ENCODE data around the gene SPNS2.

The SPNS2 gene

GRCh38 chr17:4554441-4554996 lies 55.8 kb downstream of the SPNS2 start:
- DNase-seq = no peak

DNA sequence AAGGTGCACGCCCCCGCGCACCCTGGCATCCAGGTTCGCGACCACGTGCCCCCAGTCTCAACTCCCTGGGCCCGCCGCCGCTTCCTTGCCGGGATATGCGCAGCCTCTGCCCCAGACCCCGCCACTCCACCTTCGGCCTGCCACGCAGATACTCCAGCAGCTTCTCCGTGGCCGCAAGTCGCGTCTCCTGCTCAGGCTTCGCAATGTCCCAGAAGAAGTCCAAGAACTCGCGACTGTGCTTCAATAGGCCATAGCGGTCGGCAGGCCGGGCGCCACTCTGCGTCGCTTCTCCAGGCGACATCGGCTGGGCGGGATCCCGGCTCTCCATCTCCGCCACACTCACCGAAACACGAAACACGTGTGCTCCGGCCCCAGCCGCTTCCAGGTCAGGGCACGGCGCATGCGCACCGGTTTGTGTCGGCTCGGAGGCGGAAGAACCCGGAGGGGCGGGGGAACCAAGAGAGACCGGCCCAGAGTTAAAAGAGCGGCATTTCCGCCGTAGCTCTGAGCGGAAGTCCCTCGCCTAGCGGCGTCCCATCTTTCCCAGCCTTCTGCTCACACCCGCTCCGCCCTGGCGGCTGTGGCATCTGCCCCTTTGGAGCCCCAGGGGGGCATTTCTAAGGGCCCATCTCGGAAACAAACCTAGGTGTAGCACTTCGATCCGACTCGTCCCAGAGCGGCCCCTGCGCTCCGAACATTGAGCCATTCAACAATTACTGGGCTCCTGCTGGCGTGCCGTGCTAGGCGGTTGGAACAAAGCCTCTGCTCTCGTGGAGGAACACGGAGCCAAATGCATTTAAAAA lies 56.5 kb downstream of the SPNS2 start, which contains the start of gene MYBBP1A:
Gene MYBBP1A (minus strand): TSS at position 388 of the 803 bp plus-strand sequence. CDS start 60 bp downstream, at position 328.
- DNase-seq = peak; percentile 98

- DNase-seq = no peak
Observed at GRCh38 chr17:4555873-4556759, 57.4 kb downstream of the SPNS2 start.

GRCh38 chr17:4556996-4557395 lies 58.3 kb downstream of the SPNS2 start:
- no peak for DNase-seq

DNA sequence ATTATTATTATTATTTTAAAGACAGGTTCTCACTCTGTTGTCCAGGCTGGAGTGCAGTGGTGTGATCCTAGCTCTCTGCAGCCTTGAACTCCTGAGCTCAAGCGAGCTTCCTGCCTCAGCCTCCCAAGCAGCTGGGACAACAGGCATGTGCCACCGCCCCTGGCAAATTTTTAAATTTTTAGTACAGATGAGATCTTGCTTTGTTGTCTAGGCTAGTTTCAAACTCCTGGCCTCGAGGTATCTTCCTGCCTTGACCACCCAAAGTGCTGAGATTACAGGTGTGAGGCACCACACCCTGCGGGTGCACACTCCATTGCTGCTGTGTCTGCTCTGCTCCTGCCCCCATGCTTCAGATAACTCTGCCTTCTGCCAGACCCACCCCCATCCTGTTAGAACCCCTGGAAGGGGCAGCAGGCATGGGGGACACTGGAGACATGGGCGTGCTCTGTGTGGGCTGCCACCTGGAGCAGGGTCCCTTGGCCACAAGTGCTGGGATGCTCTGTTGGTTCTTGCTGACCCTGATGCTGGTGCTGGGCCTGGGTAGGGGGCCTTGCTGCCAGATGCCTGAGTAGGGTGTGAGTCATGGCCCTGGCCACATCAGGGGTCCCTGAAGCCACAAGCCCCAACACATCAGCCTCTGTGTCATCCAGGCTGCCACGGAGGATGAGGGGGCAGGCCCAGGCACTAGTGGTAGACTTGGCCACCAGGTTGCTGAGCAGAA lies 59.1 kb downstream of the SPNS2 start:
- DNase-seq = no peak

GRCh38 chr17:4558347-4558971 lies 59.8 kb downstream of the SPNS2 start:
- no peak for DNase-seq

DNA sequence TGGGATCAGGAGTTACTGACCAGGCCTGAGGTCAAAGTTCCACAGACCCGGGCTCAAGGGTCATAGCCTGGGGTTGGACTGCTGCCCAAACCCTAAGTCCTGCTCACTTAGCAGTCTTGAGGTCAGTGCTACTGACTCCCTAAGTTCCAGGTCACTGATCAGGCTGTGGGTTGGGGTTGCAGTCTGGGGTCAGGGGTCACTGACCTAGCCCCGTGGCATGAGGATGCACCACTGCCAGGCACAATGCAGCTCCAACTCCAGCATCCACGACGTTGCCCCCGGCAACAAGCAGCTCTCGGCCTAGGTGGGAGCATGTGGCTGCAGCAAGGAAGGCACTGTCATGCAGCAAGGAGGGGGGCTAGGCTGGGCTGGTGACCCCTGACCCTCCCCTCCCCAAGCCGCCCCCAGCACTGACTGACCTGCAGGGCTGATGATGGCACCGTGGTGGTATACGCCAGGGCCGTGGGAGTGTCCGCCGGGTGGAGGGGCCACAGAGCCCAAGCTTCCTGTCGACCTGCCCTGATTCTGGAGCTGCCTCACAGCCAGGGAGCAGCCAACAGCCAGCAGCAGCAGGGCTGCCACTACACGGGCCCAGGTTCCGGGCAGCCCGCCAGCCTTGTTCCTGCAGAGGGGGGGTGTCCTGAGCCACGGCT lies 60.6 kb downstream of the SPNS2 start:
- no peak for DNase-seq

DNA sequence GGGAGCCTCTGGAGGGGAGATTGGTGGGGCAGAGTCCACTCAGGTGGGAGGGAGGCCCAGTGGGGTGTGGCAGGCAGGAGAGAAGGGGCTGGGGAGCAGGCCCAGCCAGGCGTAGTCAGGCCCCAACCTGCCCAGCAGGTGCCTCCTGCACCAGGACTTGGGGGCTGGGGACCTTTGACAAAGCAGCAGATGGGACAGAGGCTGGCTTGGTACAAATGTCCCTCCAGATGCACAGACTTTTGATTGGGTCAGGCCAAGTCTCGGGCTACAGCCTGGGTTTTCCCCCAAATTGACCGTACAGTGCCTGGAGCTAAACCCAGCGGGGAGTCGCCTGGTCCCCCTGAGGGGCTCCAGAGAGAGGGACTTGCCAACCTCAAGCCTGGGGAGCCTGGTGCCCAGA lies 61.3 kb downstream of the SPNS2 start:
- DNase-seq = no peak

DNA sequence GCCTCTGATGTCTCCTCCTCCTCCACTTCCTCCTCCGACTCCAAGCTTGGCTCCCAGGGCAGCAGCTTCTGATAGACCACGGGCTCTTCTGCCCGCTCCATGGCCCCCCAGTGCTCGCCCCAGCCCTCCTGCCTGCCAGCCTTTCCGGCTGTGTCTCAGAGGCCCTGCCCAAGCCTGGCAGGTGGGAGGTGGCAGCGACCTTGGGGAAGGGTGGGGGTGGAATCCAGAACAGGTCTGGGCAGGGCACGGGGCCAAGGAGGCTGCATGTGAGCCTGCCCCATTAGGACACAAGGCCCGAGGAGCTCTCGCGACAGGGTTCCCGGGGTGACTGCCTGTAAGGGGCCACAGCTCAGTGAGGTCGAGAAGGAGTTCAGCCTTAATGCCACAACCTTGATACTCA lies 61.7 kb downstream of the SPNS2 start, which contains the start of gene GGT6:
Gene GGT6 (minus strand): TSS at position 157 of the 400 bp plus-strand sequence. CDS start 56 bp downstream, at position 101.
- no peak for DNase-seq

GRCh38 chr17:4560837-4561256 lies 62.2 kb downstream of the SPNS2 start:
- DNase-seq = no peak

- no peak for DNase-seq
Observed at GRCh38 chr17:4562015-4562969, 63.6 kb downstream of the SPNS2 start.

DNA sequence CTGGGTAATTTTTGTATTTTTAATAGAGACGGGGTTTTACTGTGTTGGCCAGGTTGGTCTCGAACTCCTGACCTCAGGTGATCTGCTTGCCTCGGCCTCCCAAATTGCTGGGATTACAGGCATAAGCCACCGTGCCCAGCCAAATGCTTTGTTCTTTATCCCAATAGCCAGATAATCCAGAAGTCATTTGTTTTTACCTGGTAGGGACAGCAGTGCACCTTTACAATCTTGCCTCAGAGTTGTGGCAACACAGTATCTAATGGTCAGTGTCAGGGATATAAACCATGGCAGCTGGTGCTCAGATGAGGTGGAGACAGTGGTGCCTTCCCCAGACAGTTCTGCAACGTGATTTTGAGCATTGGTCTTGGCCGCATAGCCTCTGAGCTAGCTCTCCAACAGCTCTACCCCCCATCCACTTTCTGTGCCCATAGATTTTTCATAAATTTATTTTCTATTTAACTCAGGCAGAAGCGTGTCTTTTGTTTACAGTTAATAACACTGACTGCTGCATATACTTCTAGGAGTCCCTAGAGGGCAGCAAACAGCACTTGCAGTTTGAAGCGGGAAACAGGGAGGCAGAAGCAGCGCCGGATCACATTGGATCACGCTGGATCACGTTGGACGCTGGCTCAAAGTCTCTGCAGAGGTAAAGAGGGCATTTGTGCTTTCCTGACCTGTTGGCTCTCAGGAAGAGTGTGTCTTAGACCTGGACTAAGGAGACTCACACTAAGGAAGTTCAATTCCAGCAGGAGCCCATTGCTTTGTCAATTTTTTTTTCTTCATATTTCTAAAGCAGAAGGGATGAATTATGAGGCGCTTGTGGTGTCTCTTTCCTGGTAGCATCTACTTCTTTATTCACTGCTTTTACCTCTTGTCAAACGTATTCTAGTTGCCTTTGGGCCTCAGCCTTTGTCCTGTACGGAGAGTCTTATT lies 66.8 kb downstream of the SPNS2 start:
- DNase-seq = peak; percentile 80

GRCh38 chr17:4566785-4567184 lies 68.1 kb downstream of the SPNS2 start:
- DNase-seq = peak; percentile 60

DNA sequence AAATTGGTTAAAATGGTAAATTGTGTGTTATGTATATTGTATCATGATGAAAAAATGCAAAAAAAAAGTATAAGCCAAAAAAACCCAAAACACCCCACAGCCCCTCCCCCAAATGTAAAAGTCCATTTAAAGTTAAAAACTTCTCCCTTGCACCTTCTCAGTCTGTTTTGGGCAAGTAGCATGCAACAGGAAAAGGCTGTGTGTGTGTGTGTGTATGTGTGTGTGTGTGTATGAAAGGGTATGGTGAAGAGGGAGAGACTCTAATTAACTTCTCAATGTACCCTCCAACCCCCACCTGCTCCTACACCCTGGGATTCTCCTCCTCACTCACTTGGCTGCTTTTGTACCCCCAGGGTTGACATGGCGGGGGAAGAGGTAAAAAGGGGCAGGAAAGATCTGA lies 70.9 kb downstream of the SPNS2 start:
- no peak for DNase-seq

DNA sequence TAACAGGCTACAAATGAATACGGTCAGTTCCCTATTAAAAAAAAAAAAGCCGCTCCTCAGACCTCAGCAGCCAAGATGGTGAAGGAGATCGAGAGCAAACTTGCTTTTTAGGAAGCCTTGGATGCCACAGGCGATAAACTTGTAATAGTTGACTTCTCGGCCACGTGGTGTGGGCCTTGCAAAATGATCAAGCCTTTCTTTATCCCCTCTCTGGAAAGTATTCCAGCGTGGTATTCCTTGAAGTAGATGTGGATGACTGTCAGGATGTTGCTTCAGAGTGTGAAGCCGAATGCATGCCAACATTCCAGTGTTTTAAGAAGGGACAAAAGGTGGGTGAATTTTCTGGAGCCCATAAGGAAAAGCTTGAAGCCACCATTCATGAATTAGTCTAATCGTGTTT lies 73.5 kb downstream of the SPNS2 start:
- DNase-seq = no peak

GRCh38 chr17:4573115-4573514 lies 74.4 kb downstream of the SPNS2 start:
- DNase-seq = no peak

DNA sequence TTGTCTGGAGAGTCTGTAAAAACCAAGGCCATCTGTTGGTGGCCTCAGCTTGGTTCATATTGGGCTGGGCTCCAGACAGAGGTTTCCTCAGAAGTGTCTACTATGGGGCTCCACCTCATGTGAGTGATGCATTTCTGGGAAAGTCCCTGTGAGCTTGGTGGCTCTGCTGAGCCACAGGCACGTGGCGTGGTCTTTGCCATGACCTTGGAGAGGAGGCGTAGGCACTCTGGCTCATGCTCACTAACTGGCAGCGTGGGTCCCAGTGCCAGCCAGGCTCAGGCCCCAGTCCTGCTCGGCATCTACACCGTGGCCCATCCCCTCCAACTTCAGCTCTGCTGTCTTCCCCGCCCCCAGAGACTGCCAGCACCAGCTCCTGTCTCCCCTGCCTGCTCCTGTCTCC lies 75.0 kb downstream of the SPNS2 start:
- DNase-seq = peak; percentile 78

GRCh38 chr17:4574448-4575045 lies 75.9 kb downstream of the SPNS2 start:
- DNase-seq = no peak

DNA sequence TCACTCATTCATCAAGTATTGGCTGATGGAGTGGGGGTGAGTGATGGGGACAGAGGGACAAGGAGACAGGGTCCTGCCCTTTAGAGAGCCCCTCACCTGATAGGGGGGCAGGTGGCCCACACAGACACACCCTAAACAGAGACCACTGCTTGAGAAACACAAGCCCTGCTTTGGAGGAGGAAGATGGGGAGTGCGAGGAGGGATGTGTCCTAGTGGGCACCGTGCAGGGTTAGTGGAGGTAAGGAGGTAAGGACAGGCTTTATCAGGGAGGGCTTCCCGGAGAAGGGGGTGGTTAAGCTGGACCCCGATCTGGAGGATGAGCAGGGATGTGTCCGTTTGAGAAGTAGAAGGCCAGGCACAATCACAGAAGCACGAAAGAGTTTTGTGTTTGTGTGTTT lies 77.5 kb downstream of the SPNS2 start:
- DNase-seq = no peak

Data from activated CD4-positive, alpha-beta T cell treated with anti-CD3 and anti-CD28 coated beads, Interleukin-10, Interleukin-2, amounts not matched to agents 100 ng/mL and 50 ng/mL, durations not matched to agents 16 hours and 8 hours (primary cell).